RPMI7951 (cell line): ENCODE results near the gene OR4D1. TPM values are rescaled to one million over a fixed set of nuclear protein-coding genes. Genes with fewer than 3 reads are reported as not detected.

Experiments used
- DNase-seq: peaks from one replicate; pipeline ENCODE4 v3.0.0-alpha.2; 2012; ENCODE audit warnings: low read depth
- total RNA-seq: library from RNA; depleted of rRNA; stranded (reverse); fragments of >200 nt; shearing (Covaris generic); gene quantifications from 2 replicates; pipeline ENCODE4 v1.2.3, GENCODE V29; 2014; rRNA removed

The OR4D1 gene
- total RNA-seq, 1 experiment from 2014 or later = not detected

GRCh38 chr17:58193641-58194255, 45.6 kb downstream of the OR4D1 start:
- no peak for DNase-seq

GRCh38 chr17:58195518-58196123, 47.4 kb downstream of the OR4D1 start:
- no peak for DNase-seq

GRCh38 chr17:58196610-58197009, 48.4 kb downstream of the OR4D1 start:
- no peak for DNase-seq

- DNase-seq = peak; percentile 63
These were observed 51.9 kb downstream of the OR4D1 start for GRCh38 chr17:58200024-58200633.

- no peak for DNase-seq
These were observed 54.7 kb downstream of the OR4D1 start for GRCh38 chr17:58202859-58203258.

GRCh38 chr17:58204796-58205195, 56.6 kb downstream of the OR4D1 start:
- DNase-seq = peak; percentile 79

- DNase-seq = no peak
These were observed 57.8 kb downstream of the OR4D1 start for GRCh38 chr17:58205936-58206335.

- no peak for DNase-seq
These were observed 59.3 kb downstream of the OR4D1 start for GRCh38 chr17:58207451-58207850.

GRCh38 chr17:58208344-58208743, 60.2 kb downstream of the OR4D1 start:
- no peak for DNase-seq

Other genes with a start within 250 kb of the OR4D1 start
- gene CUEDC1, start 193.0 kb upstream of the OR4D1 start, total RNA-seq = 6.4 and 6.6 TPM in 2 replicates
- 65.2 and 78.7 TPM in 2 replicates for gene VEZF1, start 160.1 kb upstream of the OR4D1 start, total RNA-seq
- gene SRSF1, start 141.1 kb upstream of the OR4D1 start, total RNA-seq = 330 and 331 TPM in 2 replicates
- gene DYNLL2, start 65.0 kb upstream of the OR4D1 start, total RNA-seq = 7.6 and 8.0 TPM in 2 replicates
- not detected in 2 replicates for gene OR4D2, start 18.6 kb downstream of the OR4D1 start, total RNA-seq
- gene EPX, start 44.3 kb downstream of the OR4D1 start, total RNA-seq = not detected in 2 replicates
- 8.8 and 15.7 TPM in 2 replicates for gene MKS1, start 70.9 kb downstream of the OR4D1 start, total RNA-seq
- gene LPO, start 90.2 kb downstream of the OR4D1 start, total RNA-seq = not detected in 2 replicates
- 0.12 TPM in 1 of 2 replicates, not detected in the other for gene MPO, start 132.6 kb downstream of the OR4D1 start, total RNA-seq
- 0.68 and 0.84 TPM in 2 replicates for gene TSPOAP1, start 180.4 kb downstream of the OR4D1 start, total RNA-seq
- gene SUPT4H1, start 203.8 kb downstream of the OR4D1 start, total RNA-seq = 61.0 and 61.4 TPM in 2 replicates